ENCODE results near the gene CHPT1. TPM values are rescaled to one million over a fixed set of nuclear protein-coding genes. Genes with fewer than 3 reads are reported as not detected.
"Not testable (repeated sequence)": the region's sequence is repeated elsewhere in the genome, so short reads cannot be mapped to it uniquely, and the experiment has no call there.

CHPT1 gene
- 37.2 TPM for polyA plus RNA-seq (2013, experiment 1 of 2; ENCODE audit: insufficient read length)
- polyA plus RNA-seq (2013, experiment 2 of 2; ENCODE audit: insufficient read length), result 35.1 TPM

- DNase-seq, result peak; percentile 51
These were observed at the start of gene CHPT1 for GRCh38 chr12:101697197-101697929. TSS of gene CHPT1 (plus strand) at chr12:101697640. CDS start at chr12:101697862, 222 bp downstream.

- no peak for DNase-seq
These were observed 49.7 kb upstream of the CHPT1 start for GRCh38 chr12:101647711-101648110.

GRCh38 chr12:101648195-101648594 is 49.2 kb upstream of the CHPT1 start:
- no peak for DNase-seq

- DNase-seq, result no peak
These were observed 46.9 kb upstream of the CHPT1 start for GRCh38 chr12:101650346-101651117.

GRCh38 chr12:101653030-101653429 is 44.4 kb upstream of the CHPT1 start:
- no peak for DNase-seq

GRCh38 chr12:101653503-101653902 is 43.9 kb upstream of the CHPT1 start:
- DNase-seq, result no peak

- DNase-seq, result no peak
These were observed 43.0 kb upstream of the CHPT1 start for GRCh38 chr12:101654442-101654841.

- no peak for DNase-seq
These were observed 42.0 kb upstream of the CHPT1 start for GRCh38 chr12:101655393-101655792.

- not testable (repeated sequence) for DNase-seq
These were observed 36.8 kb upstream of the CHPT1 start for GRCh38 chr12:101660662-101661061.

- DNase-seq, result no peak
These were observed 34.1 kb upstream of the CHPT1 start for GRCh38 chr12:101663298-101663697.

- DNase-seq, result no peak
These were observed 32.4 kb upstream of the CHPT1 start for GRCh38 chr12:101664992-101665391.

GRCh38 chr12:101666052-101666728 is 31.2 kb upstream of the CHPT1 start:
- DNase-seq, result no peak

GRCh38 chr12:101667591-101667990 is 29.8 kb upstream of the CHPT1 start:
- no peak for DNase-seq

GRCh38 chr12:101670007-101670671 is 27.3 kb upstream of the CHPT1 start:
- peak; percentile 54 for DNase-seq

GRCh38 chr12:101671157-101671791 is 26.2 kb upstream of the CHPT1 start:
- DNase-seq, result no peak

- DNase-seq, result no peak
These were observed 25.6 kb upstream of the CHPT1 start for GRCh38 chr12:101671833-101672232.

- DNase-seq, result no peak
These were observed 21.9 kb upstream of the CHPT1 start for GRCh38 chr12:101675555-101675954.

- DNase-seq, result not testable (repeated sequence)
These were observed 20.9 kb upstream of the CHPT1 start for GRCh38 chr12:101676497-101676896.

- DNase-seq, result no peak
These were observed 19.4 kb upstream of the CHPT1 start for GRCh38 chr12:101678081-101678480.

GRCh38 chr12:101680240-101680639 is 17.2 kb upstream of the CHPT1 start:
- DNase-seq, result no peak

- no peak for DNase-seq
These were observed 16.8 kb upstream of the CHPT1 start for GRCh38 chr12:101680647-101681046.

GRCh38 chr12:101681627-101682026 is 15.8 kb upstream of the CHPT1 start:
- not testable (repeated sequence) for DNase-seq
